Neural cell (in vitro differentiated cells): ENCODE measurements around the gene ABHD17C.

ENCODE experiments used
- MXI1 ChIP-seq: fragments of 450-650 bp; conservative IDR thresholded peaks from 2 replicates; pipeline ENCODE4 v1.6.1; 2014; ENCODE audit warnings: antibody characterized with exemption, mild to moderate bottlenecking; ENCODE audit not compliant: poor library complexity, severe bottlenecking
- TF ChIP-seq, protein P1 (sequence below): fragments of 450-650 bp; IDR thresholded peaks from 2 replicates; pipeline ENCODE4 v1.5.1; 2014; ENCODE audit warnings: antibody characterized with exemption, mild to moderate bottlenecking, moderate library complexity; ENCODE audit not compliant: poor library complexity, severe bottlenecking

DNA sequence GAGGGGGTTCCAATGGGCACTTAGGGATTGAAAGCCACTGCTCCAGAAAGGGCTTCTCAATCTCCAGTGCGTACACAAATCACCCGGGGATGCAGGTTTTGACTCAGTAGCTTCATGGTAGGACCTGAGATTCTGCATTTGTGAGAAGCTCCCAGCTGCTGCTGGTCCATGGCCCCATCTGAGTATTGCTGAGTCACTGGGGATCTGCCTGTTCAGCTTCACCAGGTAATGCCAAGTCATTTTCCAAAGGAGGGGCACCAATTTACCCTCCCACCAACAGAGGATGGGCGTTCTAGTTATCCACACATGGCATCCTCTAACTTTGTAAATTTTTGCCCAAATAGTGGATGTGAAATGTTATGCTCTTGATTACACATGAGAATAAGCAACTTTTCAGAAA, 71.2 kb downstream of the ABHD17C start:
- no peak for TF ChIP-seq MXI1
- TF ChIP-seq, protein P1, sequence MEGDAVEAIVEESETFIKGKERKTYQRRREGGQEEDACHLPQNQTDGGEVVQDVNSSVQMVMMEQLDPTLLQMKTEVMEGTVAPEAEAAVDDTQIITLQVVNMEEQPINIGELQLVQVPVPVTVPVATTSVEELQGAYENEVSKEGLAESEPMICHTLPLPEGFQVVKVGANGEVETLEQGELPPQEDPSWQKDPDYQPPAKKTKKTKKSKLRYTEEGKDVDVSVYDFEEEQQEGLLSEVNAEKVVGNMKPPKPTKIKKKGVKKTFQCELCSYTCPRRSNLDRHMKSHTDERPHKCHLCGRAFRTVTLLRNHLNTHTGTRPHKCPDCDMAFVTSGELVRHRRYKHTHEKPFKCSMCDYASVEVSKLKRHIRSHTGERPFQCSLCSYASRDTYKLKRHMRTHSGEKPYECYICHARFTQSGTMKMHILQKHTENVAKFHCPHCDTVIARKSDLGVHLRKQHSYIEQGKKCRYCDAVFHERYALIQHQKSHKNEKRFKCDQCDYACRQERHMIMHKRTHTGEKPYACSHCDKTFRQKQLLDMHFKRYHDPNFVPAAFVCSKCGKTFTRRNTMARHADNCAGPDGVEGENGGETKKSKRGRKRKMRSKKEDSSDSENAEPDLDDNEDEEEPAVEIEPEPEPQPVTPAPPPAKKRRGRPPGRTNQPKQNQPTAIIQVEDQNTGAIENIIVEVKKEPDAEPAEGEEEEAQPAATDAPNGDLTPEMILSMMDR: no peak
